Keratinocyte (primary cell): ENCODE data around the gene CIZ1.

Experiments
- CTCF ChIP-seq, 3 experiments: IDR thresholded peaks in 1 of 3; conservative IDR thresholded peaks in 1 of 3; optimal IDR thresholded peaks in 1 of 3; 2 replicates in 2 of 3; 3 replicates in 1 of 3; pipeline versions ENCODE3 to v1.5.1; 2011; ENCODE audit warnings: low read length in 3 of 3, mild to moderate bottlenecking in 3 of 3, moderate library complexity in 2 of 3, control low read depth in 1 of 3, inconsistent platforms in 1 of 3; ENCODE audit not compliant: insufficient read depth in 2 of 3; ENCODE audit errors: extremely low read depth in 1 of 3
- EZH2 ChIP-seq: IDR thresholded peaks from one replicate; pipeline ENCODE4 v1.6.1; 2012; ENCODE audit warnings: inconsistent platforms, mild to moderate bottlenecking, low read length, moderate library complexity

GRCh38 chr9:128124873-128125579 lies 66.3 kb downstream of the CIZ1 start:
- TF ChIP-seq CTCF (optimal IDR thresholded peaks at IDR 0.05 in 1 of 3, IDR thresholded peaks at IDR 0.05 in 1 of 3, conservative IDR thresholded peaks at IDR 0.05 in 1 of 3; ENCODE audit: extremely low read depth in 1 of 3, insufficient read depth in 2 of 3, low read length in 3 of 3) (peak; percentile 85 to 88 (median 88)), EZH2 (no peak)
